ENCODE measurements around the gene ACOT9. TPM values are rescaled to one million over a fixed set of nuclear protein-coding genes. Genes with fewer than 3 reads are reported as not detected.
A peak's percentile ranks its signal among the peaks of the same experiment; 100 is the strongest.

ACOT9 gene
- total and polyA plus RNA-seq, 9 donors, result 23.0 to 43.3 (median 28.3) TPM

DNA sequence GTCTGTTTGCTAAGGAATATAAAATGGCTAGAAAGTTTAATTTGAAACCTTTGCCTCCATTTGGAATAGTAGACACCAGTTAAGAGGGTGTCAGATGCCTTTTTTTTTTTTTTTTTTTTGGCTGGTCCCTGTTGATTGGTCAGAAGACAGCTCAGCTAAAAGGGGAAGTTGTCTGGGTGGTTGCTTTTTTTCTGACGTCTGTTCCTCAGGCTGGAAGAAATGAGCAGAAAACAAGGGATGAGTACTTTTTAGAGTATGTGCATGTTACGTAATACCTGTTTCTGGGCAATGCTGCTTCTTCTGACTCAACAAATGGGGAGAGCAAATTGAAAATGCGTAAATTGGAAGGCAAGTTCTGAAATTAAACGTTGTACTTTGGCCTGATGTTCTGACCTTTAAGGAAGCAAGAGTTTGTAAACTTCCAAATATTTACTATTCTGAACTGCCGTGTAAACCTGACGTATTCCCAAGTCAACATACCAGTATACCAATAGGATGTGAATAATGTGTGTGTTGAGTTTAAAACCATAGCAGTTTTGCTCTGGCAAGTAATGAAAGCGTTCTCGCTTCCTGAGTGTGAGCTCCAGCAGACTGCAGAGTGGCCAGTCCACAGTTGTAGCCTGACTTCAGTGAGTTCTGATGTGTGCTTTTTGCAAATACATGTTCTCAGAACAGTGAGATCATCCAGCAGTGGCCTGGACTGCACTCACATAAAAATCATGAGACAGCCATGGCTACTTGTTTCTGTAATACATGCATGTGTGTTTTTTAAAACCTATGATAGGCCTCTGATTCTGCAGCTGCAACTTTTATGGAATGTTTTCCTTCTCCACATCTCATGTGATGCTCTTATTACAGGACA lies 41.6 kb upstream of the ACOT9 start:
- Histone ChIP-seq H3K4me1 (ENCODE audit: insufficient read depth) (peaks cover 2% of the 10 kb centered on the region), H3K9me3 (no peaks in the 10 kb centered on the region), H3K27me3 (no peaks in the 10 kb centered on the region), H3K36me3 (no peaks in the 10 kb centered on the region), H3K27ac (peak overlapping the region in 1 of 2 donors; percentile 83), H3K4me3 (peak overlapping the region; percentile 54)
- WGBS, 3 donors, result 53 to 63% (median 56%) methylated on average over 8 of the region's 8 CpGs
- intact Hi-C loops (cut with DNase I), result loop anchor here in 2 of 4 donors (5.0 to 10.0 kb wide), 2 partner anchors 118 to 120 kb away; partner anchors contain the start of genes APOO (in 1 of the 2) and CXorf58 (in 1 of the 2)
- TF ChIP-seq, protein P1, sequence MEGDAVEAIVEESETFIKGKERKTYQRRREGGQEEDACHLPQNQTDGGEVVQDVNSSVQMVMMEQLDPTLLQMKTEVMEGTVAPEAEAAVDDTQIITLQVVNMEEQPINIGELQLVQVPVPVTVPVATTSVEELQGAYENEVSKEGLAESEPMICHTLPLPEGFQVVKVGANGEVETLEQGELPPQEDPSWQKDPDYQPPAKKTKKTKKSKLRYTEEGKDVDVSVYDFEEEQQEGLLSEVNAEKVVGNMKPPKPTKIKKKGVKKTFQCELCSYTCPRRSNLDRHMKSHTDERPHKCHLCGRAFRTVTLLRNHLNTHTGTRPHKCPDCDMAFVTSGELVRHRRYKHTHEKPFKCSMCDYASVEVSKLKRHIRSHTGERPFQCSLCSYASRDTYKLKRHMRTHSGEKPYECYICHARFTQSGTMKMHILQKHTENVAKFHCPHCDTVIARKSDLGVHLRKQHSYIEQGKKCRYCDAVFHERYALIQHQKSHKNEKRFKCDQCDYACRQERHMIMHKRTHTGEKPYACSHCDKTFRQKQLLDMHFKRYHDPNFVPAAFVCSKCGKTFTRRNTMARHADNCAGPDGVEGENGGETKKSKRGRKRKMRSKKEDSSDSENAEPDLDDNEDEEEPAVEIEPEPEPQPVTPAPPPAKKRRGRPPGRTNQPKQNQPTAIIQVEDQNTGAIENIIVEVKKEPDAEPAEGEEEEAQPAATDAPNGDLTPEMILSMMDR (IDR thresholded peaks at IDR 0.05), result no peak
- no peak for TF ChIP-seq EP300 (IDR thresholded peaks at IDR 0.05)
- no peak for TF ChIP-seq POLR2A (IDR thresholded peaks at IDR 0.05)
- no peak for DNase-seq

DNA sequence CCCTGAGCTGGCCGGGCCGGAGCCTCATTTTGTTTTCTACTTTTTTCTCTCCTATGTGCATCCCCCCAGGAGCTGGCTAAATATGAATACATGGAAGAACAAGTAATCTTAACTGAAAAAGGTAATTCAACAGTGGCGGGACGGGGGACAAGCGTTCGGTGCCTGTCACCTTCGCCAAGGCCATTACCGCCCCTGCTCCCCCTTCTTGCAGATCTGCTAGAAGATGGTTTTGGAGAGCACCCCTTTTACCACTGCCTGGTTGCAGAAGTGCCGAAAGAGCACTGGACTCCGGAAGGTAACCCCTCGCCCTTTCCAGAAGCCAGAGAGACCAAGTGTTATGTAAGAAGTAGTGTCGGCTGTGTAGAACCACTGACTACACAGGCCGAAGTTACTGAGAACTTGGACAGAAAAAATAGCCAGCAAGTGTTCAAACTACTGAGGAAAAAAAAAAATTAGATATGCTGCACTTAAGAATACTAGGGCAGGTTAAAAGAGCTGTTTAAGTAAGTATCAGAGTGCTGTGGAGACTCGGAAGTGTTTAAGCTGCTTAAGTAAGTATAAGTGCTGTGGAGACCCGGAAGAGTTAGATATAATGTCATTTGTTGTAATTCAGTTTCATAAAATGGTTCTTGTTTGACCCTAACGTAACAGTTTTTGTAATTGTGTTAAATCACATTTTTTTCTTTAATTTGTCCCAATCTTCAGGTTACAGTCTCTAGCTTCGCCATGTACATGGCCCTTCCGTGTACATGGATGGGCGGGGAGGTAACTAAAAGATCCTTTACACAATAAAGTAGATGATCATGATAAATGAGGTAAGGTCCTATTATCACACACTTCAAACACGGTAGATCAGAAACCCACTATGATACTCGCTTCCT lies 40.8 kb upstream of the ACOT9 start:
- H3K36me3 ChIP-seq, result no peaks in the 10 kb centered on the region
- H3K9me3 ChIP-seq, result no peaks in the 10 kb centered on the region
- 45 to 53% (median 46%) methylated on average over 21 of the region's 21 CpGs for WGBS, 3 donors
- no peak for TF ChIP-seq POLR2A (IDR thresholded peaks at IDR 0.05)
- TF ChIP-seq EP300 (IDR thresholded peaks at IDR 0.05), result no peak
- TF ChIP-seq, protein P1 (IDR thresholded peaks at IDR 0.05), result no peak
- H3K4me1 ChIP-seq (ENCODE audit: insufficient read depth), result peaks cover 2% of the 10 kb centered on the region
- intact Hi-C loops (cut with DNase I), result loop anchor here in 3 of 4 donors (1.0 to 10.0 kb wide), 3 partner anchors 118 to 121 kb away; partner anchors contain the start of genes APOO (in 1 of the 3) and CXorf58 (in 1 of the 3)
- H3K4me3 ChIP-seq, result peak overlapping the region; percentile 54
- H3K27me3 ChIP-seq, result no peaks in the 10 kb centered on the region
- H3K27ac ChIP-seq, result peak overlapping the region; percentile 78 to 83
- peak in 1 of 5 donors; percentile 30 for DNase-seq

DNA sequence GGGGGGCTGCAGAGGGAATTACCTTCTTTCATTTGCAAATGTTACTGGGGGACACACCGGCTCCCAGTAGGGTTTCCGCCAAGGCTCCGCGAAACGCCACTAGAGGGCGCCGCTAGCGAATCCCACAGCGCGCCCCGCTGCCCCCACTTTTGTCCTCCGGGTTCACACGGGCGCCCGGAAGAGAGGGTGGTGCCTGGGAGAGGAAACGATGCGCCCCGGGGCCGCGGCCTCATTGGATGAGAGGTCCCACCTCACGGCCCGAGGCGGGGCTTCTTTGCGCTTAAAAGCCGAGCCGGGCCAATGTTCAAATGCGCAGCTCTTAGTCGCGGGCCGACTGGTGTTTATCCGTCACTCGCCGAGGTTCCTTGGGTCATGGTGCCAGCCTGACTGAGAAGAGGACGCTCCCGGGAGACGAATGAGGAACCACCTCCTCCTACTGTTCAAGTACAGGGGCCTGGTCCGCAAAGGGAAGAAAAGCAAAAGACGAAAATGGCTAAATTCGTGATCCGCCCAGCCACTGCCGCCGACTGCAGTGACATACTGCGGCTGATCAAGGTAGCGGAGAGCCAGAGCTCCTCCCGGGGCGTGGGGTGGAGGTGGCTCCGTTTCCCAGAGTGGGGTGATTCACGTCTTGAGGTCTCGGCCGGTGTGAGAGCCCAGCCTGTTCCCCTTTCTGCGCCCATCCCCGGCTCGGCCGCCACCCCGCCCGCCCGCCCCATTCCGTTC lies 40.0 kb upstream of the ACOT9 start, which contains the start of gene SAT1:
SAT1 (plus strand) TSS at position 311 of the 726 bp plus-strand sequence; CDS start at position 490, 179 bp downstream.
- peak within 1 kb of the TSS; percentile 54 for H3K4me3 ChIP-seq
- DNase-seq, result peak; percentile 93 to 96 (median 95)
- H3K9me3 ChIP-seq, result no peaks in the 10 kb centered on the region
- peak; percentile 94 for TF ChIP-seq POLR2A (IDR thresholded peaks at IDR 0.05)
- TF ChIP-seq, protein P1 (IDR thresholded peaks at IDR 0.05), result peak; percentile 72 to 82 (median 76)
- no peak for TF ChIP-seq EP300 (IDR thresholded peaks at IDR 0.05)
- peak within 1 kb of the TSS; percentile 78 to 83 for H3K27ac ChIP-seq
- intact Hi-C loops (cut with DNase I), result loop anchor here in 3 of 4 donors (1.0 to 10.0 kb wide), 3 partner anchors 119 to 122 kb away; partner anchors contain the start of genes APOO (in 1 of the 3) and CXorf58 (in 1 of the 3)
- no peaks in the 10 kb centered on the region for H3K36me3 ChIP-seq
- 26 to 40% (median 30%) methylated on average over 58 of the region's 58 CpGs for WGBS, 3 donors
- H3K27me3 ChIP-seq, result no peaks in the 10 kb centered on the region
- H3K4me1 ChIP-seq (ENCODE audit: insufficient read depth), result peaks cover 2% of the 10 kb centered on the region

Data from ovary (tissue), 9 donors.